B cell (primary cell): ENCODE measurements around the gene CAV1. TPM values are rescaled to one million over a fixed set of nuclear protein-coding genes. Genes with fewer than 3 reads are reported as not detected.

ENCODE experiments used
- ATAC-seq: fragments of 200-7000 bp; cut with Tn5 transposase; one replicate; pipeline ENCODE4 v1.10.0; 2021; ENCODE audit warnings: low read depth, mild to moderate bottlenecking, moderate number of reproducible peaks, moderate library complexity
- CTCF ChIA-PET: fragments of 350-600 bp; sonication (Branson Sonifier 250); formaldehyde crosslinking; loops from one replicate; lab custom pipeline; 2021; ENCODE audit warnings: antibody characterized with exemption, inconsistent platforms; lab: Charles Lee
- POLR2A ChIA-PET: fragments of 350-600 bp; sonication (Branson Sonifier 250); formaldehyde crosslinking; loops from one replicate; lab custom pipeline; 2021; ENCODE audit warnings: antibody characterized with exemption; lab: Charles Lee
- DNase-seq: peaks from one replicate; pipeline ENCODE4 v3.0.0; 2013
- H2AFZ ChIP-seq: 2 replicates; pipeline ENCODE4 v1.6.1; 2012; ENCODE audit warnings: mild to moderate bottlenecking, low read depth, low read length; ENCODE audit not compliant: insufficient read depth, poor library complexity, severe bottlenecking
- H3K27ac ChIP-seq, 2 donors: 1 replicate in 1 of 2; 2 replicates in 1 of 2; pipeline ENCODE4 v1.5.1; 2012 to 2013; ENCODE audit warnings: low read length in 2 of 2, mild to moderate bottlenecking in 2 of 2, moderate library complexity in 1 of 2
- H3K27me3 ChIP-seq, 4 experiments: fragments of 200-600 bp in 1 of 4; sonication (generic) in 1 of 4; replicated peaks in 1 of 4; 1 replicate in 2 of 4; 2 replicates in 2 of 4; pipeline versions ENCODE4 v1.6.1 to v1.7.0; 2013 to 2016; ENCODE audit warnings: low read length in 3 of 4, mild to moderate bottlenecking in 2 of 4, mixed read lengths in 1 of 4, moderate library complexity in 1 of 4; ENCODE audit not compliant: insufficient read depth in 4 of 4, control insufficient read depth in 3 of 4; ENCODE audit errors: control extremely low read depth in 1 of 4
- H3K36me3 ChIP-seq, 2 experiments: replicated peaks in 1 of 2; 1 replicate in 1 of 2; 2 replicates in 1 of 2; pipeline versions ENCODE4 v1.6.1 to v1.7.1; 2013; ENCODE audit warnings: low read length in 1 of 2; ENCODE audit not compliant: insufficient read depth in 2 of 2, control insufficient read depth in 1 of 2; ENCODE audit errors: control extremely low read depth in 1 of 2, extremely low read depth in 1 of 2
- H3K4me1 ChIP-seq, 2 donors: fragments of 200-600 bp in 1 of 2; sonication (generic) in 1 of 2; 1 replicate in 1 of 2; 2 replicates in 1 of 2; pipeline versions ENCODE4 v1.5.1 to v1.6.1; 2013 to 2017; ENCODE audit warnings: low read length in 2 of 2; ENCODE audit not compliant: control insufficient read depth in 2 of 2, insufficient read depth in 2 of 2
- H3K4me2 ChIP-seq: replicated peaks from 2 replicates; pipeline ENCODE3; 2012; ENCODE audit warnings: mild to moderate bottlenecking, low read depth, low read length; ENCODE audit not compliant: poor library complexity, severe bottlenecking
- H3K4me3 ChIP-seq, 5 experiments: fragments of 200-600 bp in 1 of 5; sonication (generic) in 1 of 5; 1 replicate in 3 of 5; 2 replicates in 2 of 5; pipeline versions ENCODE4 v1.5.1 to v1.7.0; 2011 to 2016; ENCODE audit warnings: low read length in 4 of 5, mild to moderate bottlenecking in 4 of 5, low read depth in 2 of 5, control low read depth in 1 of 5, moderate library complexity in 1 of 5; ENCODE audit not compliant: insufficient read depth in 1 of 5; ENCODE audit errors: control extremely low read depth in 1 of 5, extremely low read depth in 1 of 5
- H3K79me2 ChIP-seq: fragments of 200-600 bp; sonication (generic); one replicate; pipeline ENCODE4 v1.6.0; 2016; ENCODE audit warnings: low read length; ENCODE audit not compliant: control insufficient read depth, insufficient read depth
- H3K9ac ChIP-seq: fragments of 200-600 bp; sonication (generic); 2 replicates; pipeline ENCODE4 v1.6.1; 2017; ENCODE audit warnings: mild to moderate bottlenecking, low read length, moderate library complexity
- H3K9me3 ChIP-seq, 3 donors: one replicate each; pipeline versions ENCODE4 v1.6.1 to v1.7.1; 2013; ENCODE audit warnings: low read length in 2 of 3; ENCODE audit not compliant: control insufficient read depth in 2 of 3, insufficient read depth in 1 of 3; ENCODE audit errors: control extremely low read depth in 1 of 3
- H4K20me1 ChIP-seq: 2 replicates; pipeline ENCODE4 v1.6.0; 2012; ENCODE audit warnings: mild to moderate bottlenecking, low read length; ENCODE audit not compliant: insufficient read depth, control insufficient read depth, poor library complexity, severe bottlenecking
- H3K27ac Mint-ChIP-seq: one replicate; pipeline ENCODE4 v1.8.0; 2021; ENCODE audit warnings: mixed read lengths
- H3K27me3 Mint-ChIP-seq: one replicate; pipeline ENCODE4 v1.8.0; 2021; ENCODE audit warnings: mixed read lengths
- H3K4me1 Mint-ChIP-seq: one replicate; pipeline ENCODE4 v1.8.0; 2021; ENCODE audit warnings: mixed read lengths
- H3K4me3 Mint-ChIP-seq: one replicate; pipeline ENCODE4 v1.8.0; 2021; ENCODE audit warnings: mixed read lengths
- H3K9me3 Mint-ChIP-seq: one replicate; pipeline ENCODE4 v1.8.0; 2022; ENCODE audit warnings: mixed read lengths; ENCODE audit not compliant: insufficient read depth
- CTCF ChIP-seq: fragments of 200-600 bp; IDR thresholded peaks from one replicate; pipeline ENCODE4 v1.8.0; 2022; ENCODE audit warnings: antibody characterized with exemption, mild to moderate bottlenecking
- EZH2 ChIP-seq: IDR thresholded peaks from 2 replicates; pipeline ENCODE4 v1.6.1; 2012; ENCODE audit warnings: borderline replicate concordance, low read depth, mild to moderate bottlenecking, moderate library complexity, low read length; ENCODE audit not compliant: insufficient read depth, poor library complexity, severe bottlenecking
- WGBS: methylation state at CpG from one replicate; pipeline ENCODE4 v1.1.5; 2013; ENCODE audit warnings: missing lambda C conversion rate; ENCODE audit not compliant: insufficient coverage; 5-methylcytosine and 5-hydroxymethylcytosine counted together
- intact Hi-C: fragments of 100-400 bp; cut with micrococcal nuclease; formaldehyde crosslinking; loops from one replicate; pipeline ENCODE4 v1.10.0; 2022
- polyA plus RNA-seq: library from polyadenylated mRNA; depleted of rRNA; stranded (reverse); fragments of >200 nt; gene quantifications from 2 replicates; pipeline ENCODE4 v1.2.3, GENCODE V29; 2012
- total RNA-seq, 2 donors: library from RNA; stranded (reverse); fragments of 120-200 nt in 1 of 2; gene quantifications; 1 replicate in 1 of 2; 2 replicates in 1 of 2; pipeline versions ENCODE4 v1.2.3 to v1.2.4, GENCODE V29; 2013 to 2022

The CAV1 gene
- total and polyA plus RNA-seq, 2 donors (not counting 1 experiment from before 2014, with no cell fraction given): 0.95 to 1.9 TPM

GRCh38 chr7:116497708-116498107 lies 27.1 kb upstream of the CAV1 start:
- ChIA-PET POLR2A (no interaction called here), CTCF (no interaction called here)
- intact Hi-C loops: no loop called here
- H2AFZ ChIP-seq: no peak overlapping the region
- 100% methylated on average over 1 of the region's 1 CpG for WGBS
- TF ChIP-seq CTCF: no peak
- TF ChIP-seq EZH2: no peak
- no peak overlapping the region for H3K9ac ChIP-seq
- no peaks in the 10 kb centered on the region for H3K79me2 ChIP-seq
- ATAC-seq: no peak
- H3K9me3 ChIP-seq: peaks cover 0 to 8% (median 0%) of the 10 kb centered on the region in 3 donors
- H3K27me3 ChIP-seq: peaks cover 0 to 39% (median 26%) of the 10 kb centered on the region in 4 experiments
- no peaks in the 10 kb centered on the region for H4K20me1 ChIP-seq
- H3K4me1 ChIP-seq: peaks cover 16 to 18% of the 10 kb centered on the region in 2 donors
- no peak overlapping the region for H3K27ac ChIP-seq
- Mint-ChIP-seq H3K27ac (no peak overlapping the region), H3K9me3 (no peaks in the 10 kb centered on the region), H3K4me1 (peaks cover 14% of the 10 kb centered on the region), H3K27me3 (peaks cover 47% of the 10 kb centered on the region), H3K4me3 (no peak overlapping the region)
- no peaks in the 10 kb centered on the region for H3K36me3 ChIP-seq
- H3K4me2 ChIP-seq: no peak overlapping the region
- no peak overlapping the region for H3K4me3 ChIP-seq
- DNase-seq: no peak

- no peaks in the 10 kb centered on the region for H3K9me3 Mint-ChIP-seq
- H3K4me2 ChIP-seq: peak within 1 kb of the TSS; percentile 87
- CTCF ChIA-PET: no interaction called here
- peak; percentile 41 for DNase-seq
- peaks cover 0 to 8% (median 0%) of the 10 kb centered on the region in 3 donors for H3K9me3 ChIP-seq
- TF ChIP-seq EZH2 (no peak), CTCF (no peak)
- ATAC-seq: peak; percentile 58
- POLR2A ChIA-PET: no interaction called here
- peaks cover 51% of the 10 kb centered on the region for H3K27me3 Mint-ChIP-seq
- H3K9ac ChIP-seq: peak within 1 kb of the TSS; percentile 65
- WGBS: 4% methylated on average over 80 of the region's 86 CpGs
- peak within 1 kb of the TSS in 4 of 5 experiments; percentile 22 to 63 (median 52) for H3K4me3 ChIP-seq
- no peaks in the 10 kb centered on the region for H4K20me1 ChIP-seq
- intact Hi-C loops: no loop called here
- peak within 1 kb of the TSS; percentile 77 for H2AFZ ChIP-seq
- H3K4me3 Mint-ChIP-seq: peak within 1 kb of the TSS; percentile 81
- H3K36me3 ChIP-seq: no peaks in the 10 kb centered on the region
- H3K27ac Mint-ChIP-seq: no peak within 1 kb of the TSS
- peaks cover 16 to 18% of the 10 kb centered on the region in 2 donors for H3K4me1 ChIP-seq
- H3K4me1 Mint-ChIP-seq: peaks cover 14% of the 10 kb centered on the region
- H3K79me2 ChIP-seq: no peaks in the 10 kb centered on the region
- no peak within 1 kb of the TSS for H3K27ac ChIP-seq
- peaks cover 0 to 40% (median 25%) of the 10 kb centered on the region in 4 experiments for H3K27me3 ChIP-seq
Observed at GRCh38 chr7:116499168-116500077, 25.4 kb upstream of the CAV1 start, which contains the start of gene CAV2. TSS of gene CAV2 (plus strand) at chr7:116499738. CDS start at chr7:116499782, 44 bp downstream.
